DND-41 (cell line): ENCODE results near the gene PAGE2B.
"Not testable (repeated sequence)": the region's sequence is repeated elsewhere in the genome, so short reads cannot be mapped to it uniquely, and the experiment has no call there.

Source experiments
- ATAC-seq: fragments of 200-7000 bp; cut with Tn5 transposase; 3 replicates; pipeline ENCODE4 v1.9.1; 2021; ENCODE audit warnings: low read depth; ENCODE audit not compliant: insufficient read depth
- DNase-seq: peaks from one replicate; pipeline ENCODE4 v3.0.0-alpha.2; 2020
- H2AFZ ChIP-seq: 2 replicates; pipeline ENCODE4 v1.6.0; 2012; ENCODE audit warnings: low read depth, low read length
- H3K27ac ChIP-seq: 2 replicates; pipeline ENCODE4 v1.5.1; 2012; ENCODE audit warnings: low read length, inconsistent platforms
- H3K27me3 ChIP-seq: fragments of 200-600 bp; sonication (generic); 2 replicates; pipeline ENCODE4 v1.6.0; 2012; ENCODE audit warnings: low read length, mild to moderate bottlenecking, inconsistent platforms; ENCODE audit not compliant: insufficient read depth, poor library complexity
- H3K36me3 ChIP-seq: 2 replicates; pipeline ENCODE4 v1.5.1; 2012; ENCODE audit warnings: low read length, inconsistent platforms; ENCODE audit not compliant: insufficient read depth
- H3K4me1 ChIP-seq: 2 replicates; pipeline ENCODE4 v1.5.1; 2012; ENCODE audit warnings: mild to moderate bottlenecking, low read length; ENCODE audit not compliant: insufficient read depth
- H3K4me2 ChIP-seq: 2 replicates; pipeline ENCODE4 v1.6.0; 2012; ENCODE audit warnings: mild to moderate bottlenecking, moderate library complexity, low read length, inconsistent platforms; ENCODE audit not compliant: insufficient read depth
- H3K4me3 ChIP-seq, 2 experiments: fragments of 200-600 bp in 1 of 2; shearing (Covaris generic) in 1 of 2; 2 replicates each; pipeline ENCODE4 v1.5.1; 2012 to 2016; ENCODE audit warnings: inconsistent platforms in 2 of 2, low read length in 2 of 2, mild to moderate bottlenecking in 2 of 2, low read depth in 1 of 2, moderate library complexity in 1 of 2
- H3K79me2 ChIP-seq: 2 replicates; pipeline ENCODE4 v1.6.0; 2012; ENCODE audit warnings: low read length, inconsistent platforms; ENCODE audit not compliant: insufficient read depth
- H3K9ac ChIP-seq: 2 replicates; pipeline ENCODE4 v1.6.0; 2012; ENCODE audit warnings: low read depth, mild to moderate bottlenecking, inconsistent platforms, low read length, moderate library complexity
- H3K9me3 ChIP-seq: 2 replicates; pipeline ENCODE4 v1.5.1; 2012; ENCODE audit warnings: low read length, moderate library complexity, mild to moderate bottlenecking, inconsistent platforms; ENCODE audit not compliant: insufficient read depth, severe bottlenecking
- H4K20me1 ChIP-seq: 2 replicates; pipeline ENCODE4 v1.6.0; 2012; ENCODE audit warnings: low read length; ENCODE audit not compliant: insufficient read depth
- EZH2 ChIP-seq: IDR thresholded peaks from 3 replicates; pipeline ENCODE4 v1.6.1; 2012; ENCODE audit warnings: borderline replicate concordance, low read depth, mild to moderate bottlenecking, moderate library complexity, low read length, inconsistent platforms; ENCODE audit not compliant: severe bottlenecking
- TF ChIP-seq, protein P1 (sequence below): IDR thresholded peaks from 2 replicates; pipeline ENCODE4 v1.5.1; 2012; ENCODE audit warnings: borderline replicate concordance, low read length, moderate library complexity, mild to moderate bottlenecking; ENCODE audit not compliant: poor library complexity, severe bottlenecking; ENCODE audit errors: extremely low read depth

Gene PAGE2B

DNA sequence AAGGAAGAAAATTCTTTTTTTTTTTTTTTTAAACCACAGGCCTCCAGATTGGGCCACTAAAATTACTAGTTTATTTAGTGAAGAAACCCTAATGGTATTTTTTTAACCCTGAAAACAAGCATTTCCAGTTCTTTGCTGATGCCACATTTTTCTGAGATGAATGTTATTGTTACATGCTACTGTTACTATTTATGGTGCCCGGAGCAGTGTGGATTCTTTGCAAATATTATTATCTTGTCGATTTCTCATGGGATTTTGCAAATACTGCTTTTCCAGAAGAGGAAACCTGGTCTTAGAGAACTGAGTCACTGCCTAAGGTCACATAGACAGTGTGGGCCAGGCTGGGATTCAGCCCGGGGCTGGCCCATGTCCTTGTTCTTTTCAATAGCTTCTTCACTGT is 35.4 kb upstream of the PAGE2B start:
- no peak overlapping the region for H3K27ac ChIP-seq
- no peaks in the 10 kb centered on the region for H3K27me3 ChIP-seq
- no peaks in the 10 kb centered on the region for H3K9me3 ChIP-seq
- H3K4me1 ChIP-seq: no peaks in the 10 kb centered on the region
- no peak for ATAC-seq
- no peaks in the 10 kb centered on the region for H4K20me1 ChIP-seq
- H3K4me3 ChIP-seq: no peak overlapping the region
- no peak overlapping the region for H3K4me2 ChIP-seq
- H3K9ac ChIP-seq: no peak overlapping the region
- TF ChIP-seq EZH2: no peak
- TF ChIP-seq, protein P1, sequence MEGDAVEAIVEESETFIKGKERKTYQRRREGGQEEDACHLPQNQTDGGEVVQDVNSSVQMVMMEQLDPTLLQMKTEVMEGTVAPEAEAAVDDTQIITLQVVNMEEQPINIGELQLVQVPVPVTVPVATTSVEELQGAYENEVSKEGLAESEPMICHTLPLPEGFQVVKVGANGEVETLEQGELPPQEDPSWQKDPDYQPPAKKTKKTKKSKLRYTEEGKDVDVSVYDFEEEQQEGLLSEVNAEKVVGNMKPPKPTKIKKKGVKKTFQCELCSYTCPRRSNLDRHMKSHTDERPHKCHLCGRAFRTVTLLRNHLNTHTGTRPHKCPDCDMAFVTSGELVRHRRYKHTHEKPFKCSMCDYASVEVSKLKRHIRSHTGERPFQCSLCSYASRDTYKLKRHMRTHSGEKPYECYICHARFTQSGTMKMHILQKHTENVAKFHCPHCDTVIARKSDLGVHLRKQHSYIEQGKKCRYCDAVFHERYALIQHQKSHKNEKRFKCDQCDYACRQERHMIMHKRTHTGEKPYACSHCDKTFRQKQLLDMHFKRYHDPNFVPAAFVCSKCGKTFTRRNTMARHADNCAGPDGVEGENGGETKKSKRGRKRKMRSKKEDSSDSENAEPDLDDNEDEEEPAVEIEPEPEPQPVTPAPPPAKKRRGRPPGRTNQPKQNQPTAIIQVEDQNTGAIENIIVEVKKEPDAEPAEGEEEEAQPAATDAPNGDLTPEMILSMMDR: no peak
- H3K79me2 ChIP-seq: no peaks in the 10 kb centered on the region
- H2AFZ ChIP-seq: no peak overlapping the region
- no peaks in the 10 kb centered on the region for H3K36me3 ChIP-seq
- DNase-seq: no peak

DNA sequence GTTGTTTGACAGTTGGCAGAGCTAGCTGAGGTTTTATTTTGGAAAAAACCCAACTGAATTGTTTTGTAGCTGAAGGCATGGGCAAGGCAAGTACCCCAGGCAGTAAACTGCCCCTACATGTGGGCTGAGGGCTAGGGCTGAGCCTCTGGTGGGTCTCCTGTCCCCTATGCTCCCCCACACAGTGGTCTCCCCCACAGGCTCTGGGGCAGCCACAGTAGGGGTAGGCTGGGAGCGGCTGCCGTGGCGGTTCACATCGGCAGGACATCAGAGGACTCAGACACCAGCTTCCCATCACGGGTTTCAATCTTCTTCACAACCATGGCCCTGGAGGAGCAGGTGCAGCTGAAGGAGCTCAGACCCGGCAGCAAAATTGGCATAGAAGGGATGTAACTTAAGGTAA is 33.3 kb upstream of the PAGE2B start:
- no peak overlapping the region for H3K27ac ChIP-seq
- H3K4me3 ChIP-seq: no peak overlapping the region
- H2AFZ ChIP-seq: no peak overlapping the region
- H3K36me3 ChIP-seq: no peaks in the 10 kb centered on the region
- no peak for DNase-seq
- TF ChIP-seq EZH2: no peak
- TF ChIP-seq, protein P1: no peak
- H3K79me2 ChIP-seq: no peaks in the 10 kb centered on the region
- ATAC-seq: no peak
- H3K9me3 ChIP-seq: no peaks in the 10 kb centered on the region
- no peak overlapping the region for H3K9ac ChIP-seq
- no peak overlapping the region for H3K4me2 ChIP-seq
- H4K20me1 ChIP-seq: no peaks in the 10 kb centered on the region
- no peaks in the 10 kb centered on the region for H3K27me3 ChIP-seq
- H3K4me1 ChIP-seq: no peaks in the 10 kb centered on the region

DNA sequence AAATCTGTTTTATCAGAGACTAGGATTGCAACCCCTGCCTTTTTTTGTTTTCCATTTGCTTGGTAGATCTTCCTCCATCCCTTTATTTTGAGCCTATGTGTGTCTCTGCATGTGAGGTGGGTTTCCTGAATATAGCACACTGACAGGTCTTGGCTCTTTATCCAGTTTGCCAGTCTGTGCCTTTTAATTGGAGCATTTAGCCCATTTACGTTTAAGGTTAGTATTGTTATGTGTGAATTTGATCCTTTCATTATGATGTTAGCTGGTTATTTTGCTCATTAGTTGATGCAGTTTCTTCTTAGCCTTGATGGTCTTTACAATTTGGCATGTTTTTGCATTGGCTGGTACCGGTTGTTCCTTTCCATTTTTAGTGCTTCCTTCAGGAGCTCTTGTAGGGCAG is 24.2 kb upstream of the PAGE2B start:
- H3K9ac ChIP-seq, H3K27ac ChIP-seq, H3K4me3 ChIP-seq, ATAC-seq, H3K4me2 ChIP-seq, H3K79me2 ChIP-seq, H3K27me3 ChIP-seq, H2AFZ ChIP-seq, H3K4me1 ChIP-seq, H3K36me3 ChIP-seq, H4K20me1 ChIP-seq, H3K9me3 ChIP-seq, DNase-seq: not testable (repeated sequence)

DNA sequence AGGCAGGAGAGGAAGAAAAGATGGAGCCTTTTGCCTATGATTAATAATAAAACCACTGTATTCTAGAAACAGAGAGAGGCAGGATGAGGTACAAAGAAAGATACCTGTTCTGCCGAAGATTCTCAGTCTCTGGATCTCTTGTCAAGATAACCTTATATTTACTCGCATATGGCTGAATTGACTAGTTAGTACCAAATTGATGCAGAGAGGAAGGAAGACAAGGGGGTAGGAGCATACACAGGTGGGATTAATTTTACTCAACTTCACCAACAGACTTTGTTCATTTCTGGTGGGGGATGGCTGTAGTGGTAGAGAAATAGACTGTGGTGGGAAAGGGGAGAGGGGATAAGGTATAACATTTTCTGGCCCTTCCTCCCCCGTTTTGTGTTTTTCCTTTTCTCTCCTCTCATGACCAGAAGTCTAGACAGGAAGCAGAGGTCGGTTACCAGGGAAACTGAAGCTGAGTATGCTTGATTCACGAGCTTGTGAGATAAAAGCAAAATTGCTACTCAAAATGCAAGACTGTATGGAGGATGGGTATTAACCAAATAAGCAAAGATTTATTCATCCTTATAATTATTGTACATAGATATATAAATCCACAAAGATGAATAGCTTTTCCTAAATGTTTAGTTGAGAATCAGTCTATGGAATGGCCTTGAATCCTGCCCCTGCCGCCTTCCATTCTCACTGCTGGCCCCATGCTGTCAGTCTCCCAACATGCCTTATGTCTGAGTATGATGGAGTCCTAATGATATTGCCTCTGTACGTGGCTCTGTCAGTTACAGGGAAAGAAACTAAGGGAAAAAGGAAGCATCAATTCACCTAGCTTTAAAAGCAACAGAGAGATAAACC is 17.8 kb upstream of the PAGE2B start:
- ATAC-seq (peak; percentile 57; the same call in 2 of the 3 replicates), DNase-seq (peak; percentile 7)

More for the DNA sequence above, 17.8 kb upstream of the PAGE2B start:
- no peaks in the 10 kb centered on the region for H3K79me2 ChIP-seq
- H2AFZ ChIP-seq: 0 out of 2 replicates have a peak overlapping the region, but pooled peaks have one; percentile 33
- H3K9ac ChIP-seq: no peak overlapping the region
- no peaks in the 10 kb centered on the region for H3K36me3 ChIP-seq
- H3K27ac ChIP-seq: no peak overlapping the region
- H4K20me1 ChIP-seq: no peaks in the 10 kb centered on the region
- H3K4me2 ChIP-seq: no peak overlapping the region; the same call in 1 of the 2 replicates
- H3K27me3 ChIP-seq: no peaks in the 10 kb centered on the region
- H3K4me1 ChIP-seq: peaks cover 7% of the 10 kb centered on the region; the same call in 1 of the 2 replicates
- TF ChIP-seq EZH2: no peak
- TF ChIP-seq, protein P1: no peak
- no peak overlapping the region for H3K4me3 ChIP-seq
- H3K9me3 ChIP-seq: no peaks in the 10 kb centered on the region
